HG02642 (cell line): Measurements from ENCODE around the gene CACNA1C.

Experiments used
- ATAC-seq: cut with Tn5 transposase; IDR thresholded peaks from one replicate; pipeline ENCODE4 v1.9.1; 2021; ENCODE audit warnings: mild to moderate bottlenecking; ENCODE audit not compliant: unreplicated experiment, poor library complexity

Gene CACNA1C

GRCh38 chr12:2266666-2267620 lies 214.2 kb downstream of the CACNA1C start:
- ATAC-seq, result no peak

DNA sequence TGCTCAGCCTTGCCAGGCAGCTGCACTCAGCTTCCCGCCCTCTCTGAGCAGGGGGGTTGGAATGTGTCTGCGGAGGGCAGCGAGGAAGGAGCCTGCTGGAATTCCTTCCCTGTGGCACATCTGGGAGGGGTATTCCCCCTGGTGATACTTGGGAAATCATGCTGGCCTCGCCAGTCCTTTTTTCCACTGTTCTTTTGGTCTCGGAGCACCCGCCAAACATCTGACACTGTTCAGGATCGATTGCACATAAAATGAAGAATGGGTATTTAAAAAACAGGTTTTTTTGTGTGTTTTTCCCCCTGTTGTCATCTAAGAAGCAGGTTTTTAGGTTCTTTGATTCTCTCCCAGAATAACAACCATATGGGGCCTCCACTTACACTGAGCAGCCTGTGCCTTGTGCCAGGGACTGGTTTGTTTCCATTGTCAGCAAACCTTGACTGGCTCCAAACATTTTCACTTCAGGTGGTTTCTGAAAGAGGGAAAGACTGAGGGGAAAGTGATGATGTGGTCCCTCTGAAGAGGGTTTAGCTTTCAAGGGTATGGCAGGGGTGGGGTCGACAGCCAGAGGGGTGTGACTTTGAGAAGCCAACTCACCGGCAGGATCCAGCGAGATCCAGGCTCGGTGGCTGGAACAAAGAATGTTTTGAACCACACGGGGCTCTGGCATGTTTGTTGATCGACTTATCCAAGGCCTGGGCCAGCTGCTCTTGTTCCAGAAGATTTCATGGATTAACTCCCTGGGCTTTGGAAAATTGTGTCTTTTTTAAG lies 215.1 kb downstream of the CACNA1C start:
- no peak for ATAC-seq

- ATAC-seq, result no peak
These were observed 215.9 kb downstream of the CACNA1C start for GRCh38 chr12:2268471-2269286.

- ATAC-seq, result no peak
These were observed 218.1 kb downstream of the CACNA1C start for GRCh38 chr12:2270846-2271245.

GRCh38 chr12:2271961-2272360 lies 219.2 kb downstream of the CACNA1C start:
- ATAC-seq, result no peak

DNA sequence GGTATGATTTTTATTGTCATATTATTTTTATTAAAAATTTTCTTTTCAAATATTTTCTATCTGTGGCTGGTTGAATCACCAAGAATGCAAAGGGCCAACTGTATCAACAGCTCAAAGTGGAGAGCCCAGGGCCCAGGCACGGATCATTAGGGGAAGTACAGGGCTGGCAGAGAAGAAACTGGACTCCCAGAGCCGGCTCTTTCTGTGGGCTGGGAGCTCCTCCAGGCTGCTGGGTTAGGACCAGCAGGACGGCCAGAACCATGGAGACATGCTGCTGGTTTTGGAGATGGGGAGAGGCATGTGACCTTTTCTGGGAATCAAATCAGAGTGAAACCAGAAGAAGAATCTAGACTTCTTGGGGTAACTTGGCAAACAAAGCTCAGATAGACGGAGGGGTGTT lies 220.5 kb downstream of the CACNA1C start:
- ATAC-seq, result no peak

DNA sequence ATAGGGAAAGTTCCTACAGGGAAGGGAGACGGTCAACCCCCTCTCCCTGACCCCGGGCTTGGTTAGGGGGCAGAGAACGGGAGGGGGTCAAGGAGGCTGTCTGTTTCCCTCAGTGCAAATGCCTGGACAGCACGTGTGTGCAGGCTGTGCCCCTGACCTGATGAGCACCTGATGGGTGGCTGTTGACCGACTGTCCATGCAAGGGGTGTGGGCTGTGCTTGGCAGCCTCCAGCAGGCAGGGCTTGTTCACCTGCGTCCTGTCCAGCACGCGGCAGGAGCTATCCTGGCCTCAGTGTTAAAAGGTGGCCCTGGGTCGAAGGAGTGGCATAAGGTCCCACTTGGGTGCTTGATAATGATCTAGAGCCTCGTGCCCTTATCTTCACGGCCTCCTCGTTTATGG lies 221.0 kb downstream of the CACNA1C start:
- ATAC-seq, result no peak

GRCh38 chr12:2274733-2275132 lies 221.9 kb downstream of the CACNA1C start:
- ATAC-seq, result no peak

DNA sequence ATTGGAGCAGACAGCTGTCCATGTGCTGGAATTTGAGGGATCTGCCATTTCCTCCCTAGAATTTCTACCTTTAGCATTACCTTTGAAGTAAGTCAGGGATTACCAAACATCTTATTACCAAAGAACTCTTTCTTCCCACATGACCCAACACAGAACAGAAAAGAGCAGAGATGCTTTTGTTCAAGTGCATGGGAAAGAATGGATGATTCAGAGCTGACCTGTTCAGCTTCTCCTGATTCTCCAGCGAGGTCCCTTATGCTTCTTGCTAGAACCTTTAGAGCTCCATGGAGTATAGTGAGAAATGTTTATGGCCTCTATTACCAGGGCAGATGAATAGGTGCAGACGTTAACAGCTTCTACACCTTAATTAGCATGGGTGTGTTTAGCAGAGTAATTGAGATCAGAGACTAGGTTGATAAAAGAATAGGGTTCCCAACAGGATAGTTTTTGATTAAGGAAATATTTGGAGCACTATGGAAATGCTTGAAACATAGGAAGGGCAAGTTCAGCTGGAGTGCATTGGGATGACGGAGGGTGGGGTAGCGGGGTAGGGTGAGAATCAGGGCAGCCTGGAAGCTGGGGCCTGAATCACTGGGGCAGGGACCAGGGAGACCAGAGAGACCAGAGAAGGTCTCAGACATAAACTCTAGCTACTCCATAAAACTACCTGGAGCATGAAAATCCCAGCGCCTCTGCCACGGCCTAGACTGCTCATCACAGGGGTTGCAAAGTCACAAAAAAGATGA lies 223.7 kb downstream of the CACNA1C start:
- no peak for ATAC-seq

DNA sequence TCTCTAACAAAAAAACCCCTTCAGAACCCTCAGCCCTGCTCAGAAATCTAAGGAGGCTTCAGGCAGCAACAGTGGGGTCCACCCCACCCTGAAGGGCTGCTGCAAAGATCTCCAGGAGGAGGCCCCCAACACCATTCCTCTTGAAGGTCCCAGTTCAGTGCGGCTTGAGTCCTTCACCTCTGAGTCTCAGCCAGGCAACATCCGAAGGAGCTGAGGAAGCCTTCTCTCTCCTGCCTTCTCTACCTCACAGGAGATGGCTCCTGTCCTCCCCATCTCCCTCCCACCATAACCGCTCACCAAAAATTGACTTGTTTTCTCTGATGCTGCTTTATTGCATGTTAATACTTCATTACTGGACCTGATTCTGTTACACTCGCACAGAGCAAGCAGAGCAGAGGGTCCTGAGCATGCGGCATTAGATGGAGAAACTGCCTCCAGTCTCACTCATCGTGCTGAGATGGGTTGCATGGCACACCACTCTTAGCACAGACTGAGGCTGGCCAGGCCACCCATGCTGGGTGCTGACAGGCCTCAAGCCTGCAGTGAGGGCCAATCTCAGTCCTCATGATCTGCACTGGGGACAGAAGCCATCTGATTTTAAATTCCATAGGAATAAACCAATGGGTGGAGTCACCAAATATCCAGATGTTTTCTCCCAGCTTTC lies 224.8 kb downstream of the CACNA1C start:
- ATAC-seq, result no peak

DNA sequence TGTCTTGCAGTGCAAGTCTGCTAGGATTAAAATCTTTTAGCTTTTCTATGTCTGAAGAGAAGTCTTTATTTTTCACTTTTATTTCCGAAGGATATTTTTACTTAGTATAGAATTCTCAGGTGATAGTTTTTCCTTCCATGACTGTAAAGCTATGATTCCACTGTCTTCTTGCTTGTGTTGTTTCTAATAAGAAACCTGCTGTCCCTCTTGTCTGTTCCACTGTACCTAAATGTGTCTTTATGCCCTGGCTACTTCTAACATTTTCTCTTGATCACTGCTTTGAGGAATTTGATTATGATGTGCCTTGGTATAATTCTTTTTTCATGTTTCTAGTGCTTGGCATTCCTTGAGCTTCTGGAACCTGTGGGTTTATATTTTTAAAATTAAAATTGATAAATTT lies 228.7 kb downstream of the CACNA1C start:
- no peak for ATAC-seq

DNA sequence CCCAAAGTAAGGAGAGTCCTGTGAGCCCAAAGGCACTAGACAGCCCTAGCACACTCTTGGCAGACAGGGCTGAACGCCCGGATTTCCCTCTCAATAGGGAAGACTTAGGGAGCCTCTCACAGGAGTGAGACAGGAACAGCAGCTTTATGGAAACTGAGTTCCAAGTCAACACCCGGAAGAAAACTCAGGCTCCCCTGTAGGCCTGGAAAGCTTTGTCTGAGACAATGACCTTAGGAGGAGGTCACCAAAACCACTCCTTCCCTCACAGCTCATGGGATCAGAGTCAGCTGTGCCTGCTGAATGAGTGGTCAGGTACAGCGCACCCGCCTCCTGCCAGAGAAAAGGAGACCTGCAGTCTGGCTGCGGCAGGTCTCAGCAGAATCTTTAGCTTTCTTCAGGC lies 229.5 kb downstream of the CACNA1C start:
- ATAC-seq, result no peak

- no peak for ATAC-seq
These were observed 230.7 kb downstream of the CACNA1C start for GRCh38 chr12:2283480-2283879.

DNA sequence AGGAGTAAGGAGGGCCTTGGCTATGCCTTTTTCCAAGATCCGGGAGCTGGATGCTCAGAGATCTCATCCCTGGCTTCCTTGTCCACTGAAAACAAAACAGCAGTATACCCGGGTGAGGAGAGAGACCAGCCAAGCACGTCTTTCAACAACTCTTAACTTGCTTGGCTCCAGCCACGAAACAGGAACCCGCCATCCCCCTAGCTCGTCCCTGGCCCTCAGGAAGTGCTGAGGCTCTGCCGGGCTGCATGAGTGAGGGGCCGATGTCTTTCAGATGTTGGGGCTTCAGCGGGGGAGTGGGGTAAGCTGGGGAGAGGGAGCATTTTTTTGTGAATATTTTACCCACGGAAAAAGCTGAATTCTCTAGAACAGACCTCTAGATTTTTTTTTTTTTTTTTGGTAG lies 231.1 kb downstream of the CACNA1C start:
- no peak for ATAC-seq

DNA sequence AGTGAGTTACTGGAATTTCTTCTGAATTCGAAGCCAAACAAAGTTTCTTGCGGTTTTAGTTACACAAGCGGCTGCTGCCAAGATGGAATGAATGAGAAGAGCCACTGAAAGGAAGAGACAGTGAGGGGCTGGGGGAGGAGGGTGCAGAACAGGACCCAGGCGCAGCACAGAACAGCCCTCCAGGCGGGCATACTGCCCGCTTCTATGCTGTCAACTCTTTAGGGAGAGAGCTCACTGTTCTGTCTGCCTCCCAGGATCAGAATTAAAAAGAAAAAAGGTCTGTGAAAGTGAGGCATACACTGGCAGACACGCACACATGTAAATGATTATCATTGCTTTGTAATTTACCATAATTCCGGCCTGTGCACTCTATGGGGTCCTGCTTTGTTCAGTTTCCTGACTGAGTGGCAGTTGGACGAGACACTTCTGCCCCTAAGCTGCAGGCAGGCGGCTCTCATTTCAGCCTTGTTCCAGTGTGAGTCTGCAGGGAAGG lies 231.6 kb downstream of the CACNA1C start:
- no peak for ATAC-seq

- ATAC-seq, result no peak
These were observed 232.1 kb downstream of the CACNA1C start for GRCh38 chr12:2284857-2285256.

DNA sequence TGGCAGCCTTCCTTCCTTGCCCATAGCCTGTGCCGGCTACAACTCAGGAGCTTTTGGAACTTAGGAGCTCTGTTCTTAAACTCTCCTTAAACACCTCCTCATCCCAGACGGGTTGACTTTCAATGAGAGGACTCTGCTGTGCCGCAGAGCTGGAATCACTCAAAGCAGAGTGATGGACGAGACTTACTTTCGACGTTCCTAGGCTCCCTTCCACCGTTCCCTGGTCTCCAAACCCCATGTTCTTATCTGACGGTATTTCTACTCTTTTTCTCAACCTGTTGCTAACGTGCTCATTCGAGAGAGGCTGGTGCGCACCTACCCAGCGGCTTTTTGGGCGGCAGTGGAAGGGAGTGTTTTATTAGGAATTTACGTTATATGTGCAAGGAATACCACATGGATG lies 232.7 kb downstream of the CACNA1C start:
- ATAC-seq, result no peak

DNA sequence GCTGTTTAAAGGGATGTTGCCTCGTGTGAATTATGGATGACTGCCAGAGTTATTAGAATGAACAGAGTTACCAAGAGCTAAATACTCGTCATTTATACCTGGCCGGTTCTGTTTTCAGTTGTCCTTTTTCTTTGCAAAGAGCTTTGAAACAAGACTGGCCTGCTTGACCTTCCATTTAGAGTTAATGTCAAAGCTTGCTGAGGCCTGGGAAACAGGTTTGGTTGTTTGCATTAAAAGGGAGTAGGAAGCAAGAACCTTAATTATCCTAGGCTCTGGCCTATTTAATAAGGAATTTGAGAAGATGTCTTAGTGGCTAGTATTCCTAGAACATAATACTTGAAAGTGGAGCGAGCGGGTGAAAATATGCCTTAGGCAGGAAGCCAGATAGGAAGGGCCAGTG lies 233.3 kb downstream of the CACNA1C start:
- ATAC-seq, result no peak

- ATAC-seq, result no peak
These were observed 233.8 kb downstream of the CACNA1C start for GRCh38 chr12:2286461-2287131.
